HFFc6 (cell line): Measurements from ENCODE around the gene FKBP1A. TPM values are rescaled to one million over a fixed set of nuclear protein-coding genes. Genes with fewer than 3 reads are reported as not detected.

Experiments
- DNase-seq: peaks from one replicate; pipeline ENCODE4 v3.0.0-alpha.2; 2018
- H3K27ac Mint-ChIP-seq: 2 replicates; pipeline ENCODE4 v1.8.0; 2020; ENCODE audit warnings: mild to moderate bottlenecking, mixed read lengths
- H3K27me3 Mint-ChIP-seq: 2 replicates; pipeline ENCODE4 v1.8.0; 2021; ENCODE audit warnings: mild to moderate bottlenecking, moderate library complexity, mixed read lengths; ENCODE audit not compliant: insufficient read depth
- H3K36me3 Mint-ChIP-seq: 2 replicates; pipeline ENCODE4 v1.8.0; 2021; ENCODE audit warnings: low read depth, mixed read lengths
- H3K4me1 Mint-ChIP-seq: 2 replicates; pipeline ENCODE4 v1.8.0; 2020; ENCODE audit warnings: low read depth, mixed read lengths
- H3K4me3 Mint-ChIP-seq: 2 replicates; pipeline ENCODE4 v1.8.0; 2020; ENCODE audit warnings: mild to moderate bottlenecking, moderate library complexity, mixed read lengths
- H3K9me3 Mint-ChIP-seq: 2 replicates; pipeline ENCODE4 v1.8.0; 2020; ENCODE audit warnings: mild to moderate bottlenecking, mixed read lengths
- total RNA-seq, 6 experiments: library from RNA; stranded (reverse); fragmentation: NEBNext Ultra II Directional; extraction: Animal tissue kit (Norgen Biotek cat#: 25700); gene quantifications; 2 replicates in 1 of 6; 3 replicates in 5 of 6; pipeline ENCODE4 v1.2.3, GENCODE V29; 2021
- TF ChIP-seq, protein P1 (sequence below): fragments of 200-600 bp; sonication (generic); IDR thresholded peaks from 2 replicates; pipeline ENCODE4 v1.5.0; 2021; ENCODE audit warnings: antibody characterized with exemption, mild to moderate bottlenecking

FKBP1A gene
- total RNA-seq, 6 experiments from 2014 or later: 437 to 543 (median 491) TPM

GRCh38 chr20:1319462-1319861 is 73.4 kb downstream of the FKBP1A start:
- no peak overlapping the region for H3K27ac Mint-ChIP-seq
- no peaks in the 10 kb centered on the region for H3K36me3 Mint-ChIP-seq
- peaks cover 2% of the 10 kb centered on the region; the same call in 1 of the 2 replicates for H3K27me3 Mint-ChIP-seq

DNA sequence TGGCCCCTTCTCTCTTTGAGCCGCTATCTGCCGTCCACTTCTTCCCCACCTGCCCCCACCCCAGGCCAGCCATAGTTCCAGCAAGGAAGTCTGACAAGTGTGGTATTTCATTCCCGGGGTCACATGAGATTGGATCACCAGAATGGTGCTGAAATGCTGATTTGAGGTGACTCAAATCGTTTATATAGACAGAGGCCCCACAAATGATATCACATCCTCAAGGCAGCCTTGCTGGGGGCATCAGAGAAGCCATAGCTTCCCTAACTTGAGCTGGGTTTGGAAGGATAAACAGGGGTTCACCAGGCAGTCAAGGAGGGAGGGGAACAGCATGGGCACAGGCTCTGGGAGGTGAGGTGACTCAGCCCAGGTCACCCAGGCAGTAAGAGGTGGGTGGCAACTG is 73.8 kb downstream of the FKBP1A start:
- TF ChIP-seq, protein P1, sequence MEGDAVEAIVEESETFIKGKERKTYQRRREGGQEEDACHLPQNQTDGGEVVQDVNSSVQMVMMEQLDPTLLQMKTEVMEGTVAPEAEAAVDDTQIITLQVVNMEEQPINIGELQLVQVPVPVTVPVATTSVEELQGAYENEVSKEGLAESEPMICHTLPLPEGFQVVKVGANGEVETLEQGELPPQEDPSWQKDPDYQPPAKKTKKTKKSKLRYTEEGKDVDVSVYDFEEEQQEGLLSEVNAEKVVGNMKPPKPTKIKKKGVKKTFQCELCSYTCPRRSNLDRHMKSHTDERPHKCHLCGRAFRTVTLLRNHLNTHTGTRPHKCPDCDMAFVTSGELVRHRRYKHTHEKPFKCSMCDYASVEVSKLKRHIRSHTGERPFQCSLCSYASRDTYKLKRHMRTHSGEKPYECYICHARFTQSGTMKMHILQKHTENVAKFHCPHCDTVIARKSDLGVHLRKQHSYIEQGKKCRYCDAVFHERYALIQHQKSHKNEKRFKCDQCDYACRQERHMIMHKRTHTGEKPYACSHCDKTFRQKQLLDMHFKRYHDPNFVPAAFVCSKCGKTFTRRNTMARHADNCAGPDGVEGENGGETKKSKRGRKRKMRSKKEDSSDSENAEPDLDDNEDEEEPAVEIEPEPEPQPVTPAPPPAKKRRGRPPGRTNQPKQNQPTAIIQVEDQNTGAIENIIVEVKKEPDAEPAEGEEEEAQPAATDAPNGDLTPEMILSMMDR: no peak
- no peaks in the 10 kb centered on the region for H3K9me3 Mint-ChIP-seq
- H3K27me3 Mint-ChIP-seq: peaks cover under 1% of the 10 kb centered on the region; the same call in 1 of the 2 replicates
- H3K4me1 Mint-ChIP-seq: peaks cover 34% of the 10 kb centered on the region
- H3K36me3 Mint-ChIP-seq: no peaks in the 10 kb centered on the region
- H3K27ac Mint-ChIP-seq: peak overlapping the region; percentile 3; the same call in 1 of the 2 replicates
- DNase-seq: no peak
- H3K4me3 Mint-ChIP-seq: no peak overlapping the region

More at GRCh38 chr20:1319462-1319861, 73.4 kb downstream of the FKBP1A start:
- Mint-ChIP-seq H3K4me1 (peaks cover 34% of the 10 kb centered on the region), H3K4me3 (no peak overlapping the region), H3K9me3 (no peaks in the 10 kb centered on the region)
- no peak for DNase-seq
- TF ChIP-seq, protein P1: no peak

Other genes with a start within 250 kb of the FKBP1A start
- not detected for gene TMEM74B, start 208.1 kb downstream of the FKBP1A start, total RNA-seq
- not detected for gene C20orf202, start 189.6 kb downstream of the FKBP1A start, total RNA-seq
- gene RAD21L1, start 167.0 kb downstream of the FKBP1A start, total RNA-seq: under 1 TPM; 0.35 to 0.89 (median 0.56) TPM
- 10 to 100 TPM; 12.0 to 15.3 (median 13.3) TPM for gene SNPH, start 126.8 kb downstream of the FKBP1A start, total RNA-seq
- 1 to 10 TPM in 1 of 6 experiments, under 1 TPM in 5; 0.51 to 1.5 (median 0.76) TPM for gene SDCBP2, start 63.9 kb downstream of the FKBP1A start, total RNA-seq
- 100 to 1,000 TPM in 3 of 6 experiments, 10 to 100 TPM in 3; 85.4 to 125 (median 103) TPM for gene NSFL1C, start 73.8 kb upstream of the FKBP1A start, total RNA-seq
- not detected for gene SIRPB2, start 98.4 kb upstream of the FKBP1A start, total RNA-seq
- not detected for gene SIRPD, start 164.7 kb upstream of the FKBP1A start, total RNA-seq
- not detected for gene SIRPB1, start 227.0 kb upstream of the FKBP1A start, total RNA-seq